Lung (tissue), 12 donors: Measurements from ENCODE around the gene CLEC12A. TPM values are rescaled to one million over a fixed set of nuclear protein-coding genes. Genes with fewer than 3 reads are reported as not detected.
"Not testable (repeated sequence)": the region's sequence is repeated elsewhere in the genome, so short reads cannot be mapped to it uniquely, and the experiment has no call there.

ENCODE experiments used
- ATAC-seq: fragments of 200-7000 bp; cut with Tn5 transposase; one replicate; pipeline ENCODE4 v1.9.1; 2020; ENCODE audit warnings: moderate number of reproducible peaks; ENCODE audit not compliant: insufficient read depth, low FRiP score
- DNase-seq, 3 donors: peaks; one replicate each; pipeline ENCODE4 v3.0.0-alpha.2; 2013 to 2017
- H3K27ac ChIP-seq, 2 donors: one replicate each; pipeline ENCODE4 v1.5.1; 2013; ENCODE audit warnings: mild to moderate bottlenecking in 2 of 2, moderate library complexity in 2 of 2, control low read depth in 1 of 2, inconsistent platforms in 1 of 2, low read depth in 1 of 2, low read length in 1 of 2
- H3K27me3 ChIP-seq, 3 donors: one replicate each; pipeline ENCODE4 v1.5.1; 2013; ENCODE audit warnings: low read length in 2 of 3; ENCODE audit not compliant: control insufficient read depth in 3 of 3, insufficient read depth in 3 of 3
- H3K36me3 ChIP-seq, 4 donors: one replicate each; pipeline ENCODE4 v1.5.1; 2013; ENCODE audit warnings: low read length in 4 of 4, mild to moderate bottlenecking in 1 of 4, moderate library complexity in 1 of 4; ENCODE audit not compliant: control insufficient read depth in 4 of 4, insufficient read depth in 4 of 4
- H3K4me1 ChIP-seq, 5 donors: one replicate each; pipeline ENCODE4 v1.5.1; 2013; ENCODE audit warnings: low read length in 5 of 5, mild to moderate bottlenecking in 2 of 5, moderate library complexity in 1 of 5; ENCODE audit not compliant: control insufficient read depth in 5 of 5, insufficient read depth in 5 of 5
- H3K4me3 ChIP-seq: one replicate; pipeline ENCODE4 v1.5.1; 2013; ENCODE audit warnings: mild to moderate bottlenecking, control low read depth, moderate library complexity
- H3K9ac ChIP-seq, 2 donors: one replicate each; pipeline ENCODE4 v1.5.1; 2013; ENCODE audit warnings: low read length in 2 of 2, control low read depth in 1 of 2; ENCODE audit not compliant: insufficient read depth in 1 of 2
- H3K9me3 ChIP-seq, 4 donors: one replicate each; pipeline ENCODE4 v1.5.1; 2013; ENCODE audit warnings: low read length in 3 of 4, mild to moderate bottlenecking in 1 of 4, moderate library complexity in 1 of 4; ENCODE audit not compliant: control insufficient read depth in 4 of 4, insufficient read depth in 3 of 4
- WGBS, 2 donors: extraction: QIAGEN DNeasy Blood & Tissue Kit; methylation state at CpG; one replicate each; pipeline ENCODE4 v1.1.7; 2013; 5-methylcytosine and 5-hydroxymethylcytosine counted together
- polyA plus RNA-seq, 2 donors: library from polyadenylated mRNA; stranded (reverse); fragments of 200-250 nt; gene quantifications; one replicate each; pipeline ENCODE4 v1.2.1, GENCODE V29; 2013
- total RNA-seq, 2 donors: library from RNA; depleted of rRNA in 1 of 2; stranded (reverse); fragments of >200 nt in 1 of 2; gene quantifications; one replicate each; pipeline ENCODE4 v1.2.1, GENCODE V29; 2014 to 2021
- TF ChIP-seq, protein P1 (sequence below): IDR thresholded peaks from 2 replicates; pipeline ENCODE4 v1.5.1; 2012; ENCODE audit warnings: mild to moderate bottlenecking; ENCODE audit errors: control extremely low read depth, extremely low read depth
- donor health status: control.
- donor health status: control.
- donor health status: Bipolar disorder and iron deficiency.
- donor health status: healthy.
- donor health status: DM: yes; HTN: yes; CAD: no.

The CLEC12A gene
- total and polyA plus RNA-seq, 4 donors = 13.8 to 21.9 (median 17.1) TPM

DNA sequence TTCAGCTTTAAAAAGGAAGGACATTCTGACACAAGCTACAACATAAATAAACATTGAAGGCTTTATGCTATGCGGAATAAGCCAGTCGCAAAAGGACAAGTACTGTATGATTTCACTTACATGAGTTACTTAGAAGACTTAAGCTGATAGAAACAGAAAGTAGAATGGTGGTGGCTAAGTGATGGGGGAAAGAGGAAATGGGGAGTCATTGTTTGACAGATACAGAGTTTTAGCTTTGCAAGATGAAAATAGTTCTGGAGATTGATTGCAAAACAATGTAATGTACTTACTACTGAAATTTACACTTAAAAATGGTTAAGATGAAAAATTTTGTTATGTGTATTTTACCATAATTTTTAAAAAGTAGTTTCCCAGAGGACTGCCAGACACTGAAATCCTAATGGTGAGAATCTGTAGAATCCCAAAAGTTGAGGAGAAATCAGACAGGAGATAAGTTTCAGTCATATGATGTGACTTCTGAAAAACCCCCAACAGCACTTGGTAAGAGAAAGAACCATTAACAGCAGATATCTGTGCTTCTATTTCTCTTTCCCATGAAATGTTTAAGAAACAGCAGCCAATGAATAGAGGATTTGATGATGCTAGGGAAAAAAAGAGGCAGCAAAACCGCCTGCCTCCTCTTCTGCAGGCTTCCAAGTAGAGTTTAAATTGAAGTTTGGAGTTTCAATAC is 22.5 kb upstream of the CLEC12A start:
- H3K27ac ChIP-seq = no peak overlapping the region
- H3K4me3 ChIP-seq = no peak overlapping the region
- TF ChIP-seq, protein P1, sequence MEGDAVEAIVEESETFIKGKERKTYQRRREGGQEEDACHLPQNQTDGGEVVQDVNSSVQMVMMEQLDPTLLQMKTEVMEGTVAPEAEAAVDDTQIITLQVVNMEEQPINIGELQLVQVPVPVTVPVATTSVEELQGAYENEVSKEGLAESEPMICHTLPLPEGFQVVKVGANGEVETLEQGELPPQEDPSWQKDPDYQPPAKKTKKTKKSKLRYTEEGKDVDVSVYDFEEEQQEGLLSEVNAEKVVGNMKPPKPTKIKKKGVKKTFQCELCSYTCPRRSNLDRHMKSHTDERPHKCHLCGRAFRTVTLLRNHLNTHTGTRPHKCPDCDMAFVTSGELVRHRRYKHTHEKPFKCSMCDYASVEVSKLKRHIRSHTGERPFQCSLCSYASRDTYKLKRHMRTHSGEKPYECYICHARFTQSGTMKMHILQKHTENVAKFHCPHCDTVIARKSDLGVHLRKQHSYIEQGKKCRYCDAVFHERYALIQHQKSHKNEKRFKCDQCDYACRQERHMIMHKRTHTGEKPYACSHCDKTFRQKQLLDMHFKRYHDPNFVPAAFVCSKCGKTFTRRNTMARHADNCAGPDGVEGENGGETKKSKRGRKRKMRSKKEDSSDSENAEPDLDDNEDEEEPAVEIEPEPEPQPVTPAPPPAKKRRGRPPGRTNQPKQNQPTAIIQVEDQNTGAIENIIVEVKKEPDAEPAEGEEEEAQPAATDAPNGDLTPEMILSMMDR = no peak
- H3K4me1 ChIP-seq = no peaks in the 10 kb centered on the region
- no peaks in the 10 kb centered on the region for H3K36me3 ChIP-seq
- 61% methylated on average over 3 of the region's 3 CpGs for WGBS, 2 donors
- no peak for DNase-seq
- H3K27me3 ChIP-seq = no peaks in the 10 kb centered on the region
- H3K9ac ChIP-seq = no peak overlapping the region
- ATAC-seq = no peak
- no peaks in the 10 kb centered on the region for H3K9me3 ChIP-seq

DNA sequence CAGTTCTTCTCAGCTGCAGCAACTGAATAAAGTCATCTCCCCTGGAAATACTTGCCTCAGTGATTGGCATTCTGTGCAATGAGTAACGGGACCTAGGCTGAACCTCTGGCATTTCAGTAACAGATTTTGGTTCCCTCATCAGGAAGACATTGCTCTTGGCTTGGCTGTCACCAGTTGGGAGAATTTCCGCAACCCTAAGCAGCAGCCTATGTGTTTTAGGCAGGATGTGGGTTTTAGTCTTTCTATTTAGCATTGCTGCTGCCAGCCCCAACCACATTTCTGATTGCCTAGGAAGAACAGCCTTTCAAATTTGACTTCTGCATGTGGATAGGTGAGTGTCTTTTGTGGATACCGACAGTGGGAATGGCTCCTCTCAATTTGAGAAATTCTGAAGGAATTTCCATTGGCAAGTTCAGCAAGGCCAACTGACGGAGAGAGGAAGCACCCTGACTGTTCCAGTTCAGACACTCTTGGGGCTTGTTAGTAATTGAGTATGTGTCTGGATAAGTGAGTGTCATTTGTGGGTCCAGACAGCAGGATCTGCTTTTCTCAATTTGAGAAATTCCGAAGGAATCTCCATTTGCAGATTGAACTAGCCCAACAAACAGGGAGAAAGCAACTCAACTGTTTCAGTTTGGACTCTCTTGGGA is 20.1 kb upstream of the CLEC12A start:
- ATAC-seq (no peak), DNase-seq (no peak)
- Histone ChIP-seq H3K27me3 (no peaks in the 10 kb centered on the region), H3K9me3 (no peaks in the 10 kb centered on the region), H3K27ac (no peak overlapping the region), H3K4me1 (no peaks in the 10 kb centered on the region), H3K9ac (no peak overlapping the region), H3K36me3 (no peaks in the 10 kb centered on the region), H3K4me3 (no peak overlapping the region)
- WGBS, 2 donors = 39 to 67% methylated on average over 5 of the region's 5 CpGs
- TF ChIP-seq, protein P1 = no peak

DNA sequence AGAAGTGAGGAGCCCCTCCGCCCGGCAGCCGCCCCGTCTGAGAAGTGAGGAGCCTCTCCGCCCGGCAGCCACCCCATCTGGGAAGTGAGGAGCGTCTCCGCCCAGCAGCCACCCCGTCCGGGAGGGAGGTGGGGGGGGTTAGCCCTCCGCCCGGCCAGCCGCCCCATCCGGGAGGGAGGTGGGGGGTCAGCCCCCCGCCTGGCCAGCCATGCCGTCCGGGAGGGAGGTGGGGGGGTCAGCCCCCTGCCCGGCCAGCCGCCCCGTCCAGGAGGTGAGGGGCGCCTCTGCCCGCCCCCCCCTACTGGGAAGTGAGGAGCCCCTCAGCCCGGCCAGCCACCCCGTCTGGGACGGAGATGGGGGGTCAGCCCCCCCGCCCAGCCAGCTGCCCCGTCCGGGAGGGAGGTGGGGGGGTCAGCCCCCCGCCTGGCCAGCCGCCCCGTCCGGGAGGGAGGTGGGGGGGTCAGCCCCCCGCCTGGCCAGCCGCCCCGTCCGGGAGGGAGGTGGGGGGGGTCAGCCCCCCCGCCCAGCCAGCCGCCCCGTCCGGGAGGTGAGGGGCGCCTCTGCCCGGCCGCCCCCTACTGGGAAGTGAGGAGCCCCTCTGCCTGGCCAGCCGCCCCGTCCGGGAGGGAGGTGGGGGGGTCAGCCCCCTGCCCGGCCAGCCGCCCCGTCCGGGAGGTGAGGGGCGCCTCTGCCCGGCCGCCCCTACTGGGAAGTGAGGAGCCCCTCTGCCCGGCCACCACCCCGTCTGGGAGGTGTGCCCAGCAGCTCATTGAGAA is 18.1 kb upstream of the CLEC12A start:
- not testable (repeated sequence) for H3K27ac ChIP-seq, H3K4me3 ChIP-seq, H3K27me3 ChIP-seq, DNase-seq, H3K9me3 ChIP-seq, H3K36me3 ChIP-seq, ATAC-seq, H3K4me1 ChIP-seq, H3K9ac ChIP-seq
- 94 to 99% methylated on average over 7 to 26 of the region's 55 CpGs for WGBS, 2 donors

DNA sequence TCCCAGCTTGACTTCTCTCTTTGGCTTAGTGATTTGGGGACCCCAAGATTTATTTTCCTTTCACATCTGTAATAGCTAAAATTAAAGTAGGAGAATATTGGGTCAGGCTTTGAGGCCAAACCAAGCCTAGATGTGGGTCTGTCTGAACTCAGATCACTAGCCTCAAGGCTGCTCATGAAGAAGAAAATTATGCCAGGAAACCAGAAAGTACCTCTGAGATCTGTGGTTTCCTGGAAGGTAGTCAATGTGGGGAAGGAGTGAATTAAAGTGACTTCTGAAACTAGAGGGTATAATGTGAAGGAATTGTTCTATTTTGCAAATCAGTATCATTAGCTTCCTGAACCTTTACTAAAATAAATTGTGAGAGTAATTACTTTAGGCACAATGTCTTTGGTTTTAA is 13.4 kb upstream of the CLEC12A start:
- Histone ChIP-seq H3K9me3 (no peaks in the 10 kb centered on the region), H3K27me3 (no peaks in the 10 kb centered on the region), H3K36me3 (no peaks in the 10 kb centered on the region), H3K4me1 (no peaks in the 10 kb centered on the region), H3K9ac (no peak overlapping the region), H3K4me3 (no peak overlapping the region), H3K27ac (no peak overlapping the region)
- TF ChIP-seq, protein P1 = no peak
- DNase-seq = no peak
- ATAC-seq = no peak
